Urothelium cell line (cell line): ENCODE results near the gene MCF2L2.

Experiments
- DNase-seq: peaks from one replicate; pipeline ENCODE4 v3.0.0; 2011; ENCODE audit warnings: low spot score, mixed read lengths
- FAIRE-seq: peaks from 2 replicates; lab custom pipeline; 2011; peaks lifted over from hg19 to GRCh38; lab: Jason Lieb, UNC

Gene MCF2L2

DNA sequence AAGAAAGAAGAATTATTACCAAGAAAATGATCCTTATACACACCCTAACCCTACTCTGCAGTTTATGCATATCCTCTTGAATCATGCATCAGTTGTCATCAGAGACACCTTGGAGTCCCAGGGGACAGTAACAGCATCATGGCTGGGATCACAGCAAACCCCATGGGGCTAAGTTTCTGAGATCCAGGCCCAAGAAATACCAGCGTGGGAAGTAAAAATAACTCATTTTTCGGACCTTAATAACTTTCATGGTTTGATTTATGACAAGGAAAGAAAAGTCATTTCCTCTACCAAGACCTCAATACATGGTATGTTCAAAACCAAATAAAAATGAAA lies 214.2 kb downstream of the MCF2L2 start:
- DNase-seq (no peak), FAIRE-seq (no peak)

DNA sequence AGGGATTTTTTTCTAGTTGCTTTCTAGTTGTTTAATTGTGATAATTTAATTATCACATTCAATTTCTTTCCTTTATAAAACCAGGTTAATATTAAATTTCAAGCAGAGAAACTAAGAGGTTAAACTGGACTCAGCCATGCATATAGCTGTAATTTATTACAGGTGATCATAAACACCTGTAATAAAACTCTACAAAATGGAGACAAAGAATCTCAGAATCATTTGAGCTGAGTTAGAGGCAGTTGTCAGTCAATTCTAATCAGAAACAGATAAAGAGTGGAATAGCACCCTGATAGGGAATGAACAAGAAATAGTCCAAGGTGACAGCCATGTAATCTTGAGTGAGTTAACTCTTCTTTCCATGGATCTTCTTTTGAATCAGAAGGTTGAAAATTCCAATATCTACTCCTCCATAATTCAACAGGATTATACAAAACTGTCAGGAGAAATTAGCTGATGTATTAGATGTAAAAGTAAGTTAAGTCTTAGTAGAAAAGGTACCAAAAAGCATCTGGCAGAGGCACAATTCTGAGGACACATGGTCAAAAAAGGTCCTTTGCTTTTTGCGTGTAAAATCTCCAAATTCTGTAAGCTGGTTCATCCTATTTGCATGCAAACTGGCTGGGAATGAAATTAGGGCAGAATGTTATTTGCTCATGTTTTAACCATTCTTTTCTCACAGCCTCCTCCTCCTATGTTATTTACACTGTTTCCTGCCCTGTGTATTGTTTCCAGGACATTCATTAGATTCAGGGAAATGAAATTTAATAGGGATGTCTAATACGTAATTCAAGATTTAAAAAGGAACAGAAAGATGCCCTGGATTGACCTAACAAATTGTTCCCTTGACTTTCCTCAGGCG lies 214.8 kb downstream of the MCF2L2 start:
- no peak for DNase-seq
- FAIRE-seq, result no peak

DNA sequence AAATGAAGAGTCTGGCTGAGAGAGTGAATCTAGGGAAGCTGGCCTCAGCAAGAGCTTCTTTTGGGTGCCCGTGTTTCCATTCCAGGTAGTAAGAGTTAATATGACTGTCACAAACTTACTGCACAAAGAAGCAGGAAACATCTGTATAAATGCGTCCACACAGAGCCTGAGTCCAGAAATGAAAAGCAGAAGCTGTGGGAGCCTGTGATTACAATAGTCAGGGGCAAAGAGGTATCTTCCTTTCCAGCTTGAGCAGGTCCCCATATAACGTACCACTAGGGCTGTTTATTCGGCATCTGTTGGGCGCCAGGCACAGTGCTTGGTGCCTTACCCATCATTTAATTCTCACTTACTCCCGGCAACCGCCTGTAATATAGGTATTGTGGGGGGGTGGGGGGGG lies 215.9 kb downstream of the MCF2L2 start:
- FAIRE-seq (no peak), DNase-seq (no peak)

DNA sequence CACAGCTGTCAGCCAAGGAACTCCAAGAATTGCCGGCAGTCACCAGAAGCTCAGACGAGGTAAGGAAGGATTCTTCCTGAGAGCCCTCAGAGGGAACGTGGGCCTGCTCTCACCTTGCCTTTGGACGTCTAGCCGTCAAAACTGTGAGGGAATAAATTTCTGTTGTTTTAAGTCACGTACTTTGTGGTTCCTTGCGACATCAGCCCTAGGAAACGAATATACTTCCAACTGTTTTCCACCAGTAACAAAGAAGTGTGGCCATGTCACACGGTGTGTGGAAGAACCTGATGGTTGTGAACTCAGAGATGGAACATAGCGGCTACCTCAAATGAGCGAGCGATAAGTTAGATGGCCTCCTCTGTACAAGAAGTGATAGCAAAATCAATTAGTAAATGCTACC lies 216.3 kb downstream of the MCF2L2 start:
- DNase-seq, result no peak
- no peak for FAIRE-seq

DNA sequence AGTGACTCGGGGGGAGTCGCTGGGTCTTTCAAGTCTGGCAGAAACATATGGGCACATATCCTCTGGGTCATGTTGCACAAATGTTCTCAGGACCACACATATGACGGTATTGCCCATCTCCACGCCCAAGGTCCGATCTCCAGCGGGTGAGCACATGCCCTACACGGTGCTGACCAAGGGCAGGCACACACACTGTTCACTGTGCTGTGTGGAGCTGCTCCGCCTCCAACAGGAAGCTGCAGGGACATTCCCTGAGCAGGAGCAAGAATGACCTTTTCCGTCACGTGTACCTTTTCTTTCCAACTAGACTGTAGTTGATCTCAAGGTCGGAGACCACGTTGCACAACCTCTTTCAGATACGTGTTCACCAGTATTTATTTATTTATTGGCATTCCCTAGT lies 217.1 kb downstream of the MCF2L2 start:
- DNase-seq, result no peak
- FAIRE-seq, result no peak

DNA sequence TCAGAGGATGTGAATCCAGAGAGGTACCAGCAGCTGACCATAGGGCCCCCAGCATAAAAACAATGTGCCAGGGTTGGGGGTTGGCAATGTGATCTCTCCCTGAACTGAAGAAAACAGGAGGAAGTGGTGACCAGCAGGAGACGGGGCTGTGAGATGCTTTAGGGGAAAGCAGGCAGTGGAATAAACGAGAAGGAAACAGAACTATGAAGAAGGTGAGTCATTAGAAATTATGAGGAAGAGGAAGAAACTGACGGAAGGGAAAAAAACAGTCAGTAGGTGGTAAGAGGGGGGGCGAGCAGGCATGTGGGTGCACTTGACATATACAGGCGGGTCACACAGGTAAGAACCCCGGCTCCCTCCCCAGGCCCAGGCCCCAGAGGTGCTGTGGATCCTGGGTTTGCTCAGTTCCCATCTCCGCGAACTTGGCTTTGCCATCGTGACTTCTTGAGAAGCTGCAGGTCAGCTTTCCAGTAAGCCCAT lies 217.5 kb downstream of the MCF2L2 start:
- no peak for DNase-seq
- no peak for FAIRE-seq

DNA sequence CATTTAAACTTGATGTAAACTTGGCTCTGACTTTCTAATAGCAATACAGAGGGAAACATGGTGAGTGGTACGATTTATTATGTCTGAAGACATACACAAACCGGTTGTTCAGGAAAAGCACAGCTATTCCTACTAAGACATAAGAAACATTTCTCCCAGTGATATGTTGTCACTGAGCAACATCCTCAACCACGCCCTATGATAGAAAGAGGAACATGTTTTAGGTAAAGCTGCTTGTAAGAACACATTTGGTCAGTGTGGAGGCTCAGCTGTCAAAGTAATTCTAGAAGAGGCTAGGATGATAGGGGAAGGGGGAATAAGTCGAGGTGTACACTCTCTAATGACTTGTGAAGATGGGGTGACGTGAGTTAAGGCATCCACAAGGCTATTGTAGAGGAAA lies 218.1 kb downstream of the MCF2L2 start:
- no peak for DNase-seq
- no peak for FAIRE-seq

DNA sequence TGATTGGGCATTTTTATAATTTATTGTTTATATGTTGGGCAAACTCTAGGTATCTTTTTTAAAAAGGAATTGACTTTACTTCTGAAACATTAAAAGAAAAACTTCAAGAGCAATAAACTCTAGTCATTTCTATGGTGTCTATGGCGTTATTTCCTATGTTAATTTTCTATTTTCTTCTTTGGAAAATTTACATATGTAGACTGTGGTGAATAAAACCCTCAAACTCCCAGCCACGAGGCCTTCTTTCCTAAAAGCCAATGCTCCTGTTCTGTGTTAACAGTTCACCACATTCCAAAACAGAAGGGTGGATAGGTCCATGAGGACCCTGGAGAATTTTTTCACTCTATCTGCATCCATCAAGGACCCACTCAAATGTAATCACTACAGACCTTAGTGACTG lies 219.6 kb downstream of the MCF2L2 start:
- FAIRE-seq (no peak), DNase-seq (no peak)

DNA sequence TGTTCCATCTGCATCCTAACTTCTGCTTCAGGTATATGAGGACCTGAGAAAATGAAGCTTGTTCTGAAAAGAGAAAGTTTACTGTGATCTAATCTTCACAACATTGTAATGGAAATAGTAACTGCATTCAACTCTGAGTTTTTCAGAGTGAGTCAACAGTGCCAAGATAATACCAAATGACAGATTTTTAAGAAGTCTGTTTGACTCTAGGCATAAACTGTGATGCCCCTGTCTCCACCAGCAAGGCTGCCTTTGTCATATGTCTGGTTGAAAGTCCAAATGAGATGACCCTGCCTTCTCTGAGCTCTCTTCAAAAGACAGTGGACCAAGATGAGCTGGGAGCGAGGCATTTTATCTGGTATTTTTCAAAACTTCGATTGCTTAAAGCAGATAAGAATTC lies 220.2 kb downstream of the MCF2L2 start:
- no peak for FAIRE-seq

DNA sequence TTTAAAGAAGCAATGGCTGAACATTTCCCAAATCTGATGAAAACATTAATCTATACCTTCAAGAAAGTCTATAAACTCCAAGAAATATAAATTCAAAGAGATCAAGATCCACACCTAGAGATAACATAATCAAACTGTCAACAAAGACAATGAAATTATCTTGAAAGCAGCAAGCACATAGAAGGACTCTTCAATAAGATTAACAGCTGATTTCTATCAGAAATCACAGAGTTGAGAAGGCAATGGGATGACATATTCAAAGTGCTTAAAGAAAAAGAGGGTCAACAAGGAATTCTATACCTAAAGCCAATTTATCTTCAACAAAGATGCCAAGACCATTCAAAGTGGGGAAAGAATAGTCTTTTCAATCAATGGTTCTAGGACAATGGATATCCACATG lies 224.7 kb downstream of the MCF2L2 start:
- FAIRE-seq (no peak), DNase-seq (no peak)

More for the DNA sequence above, 220.2 kb downstream of the MCF2L2 start:
- DNase-seq, result no peak

DNA sequence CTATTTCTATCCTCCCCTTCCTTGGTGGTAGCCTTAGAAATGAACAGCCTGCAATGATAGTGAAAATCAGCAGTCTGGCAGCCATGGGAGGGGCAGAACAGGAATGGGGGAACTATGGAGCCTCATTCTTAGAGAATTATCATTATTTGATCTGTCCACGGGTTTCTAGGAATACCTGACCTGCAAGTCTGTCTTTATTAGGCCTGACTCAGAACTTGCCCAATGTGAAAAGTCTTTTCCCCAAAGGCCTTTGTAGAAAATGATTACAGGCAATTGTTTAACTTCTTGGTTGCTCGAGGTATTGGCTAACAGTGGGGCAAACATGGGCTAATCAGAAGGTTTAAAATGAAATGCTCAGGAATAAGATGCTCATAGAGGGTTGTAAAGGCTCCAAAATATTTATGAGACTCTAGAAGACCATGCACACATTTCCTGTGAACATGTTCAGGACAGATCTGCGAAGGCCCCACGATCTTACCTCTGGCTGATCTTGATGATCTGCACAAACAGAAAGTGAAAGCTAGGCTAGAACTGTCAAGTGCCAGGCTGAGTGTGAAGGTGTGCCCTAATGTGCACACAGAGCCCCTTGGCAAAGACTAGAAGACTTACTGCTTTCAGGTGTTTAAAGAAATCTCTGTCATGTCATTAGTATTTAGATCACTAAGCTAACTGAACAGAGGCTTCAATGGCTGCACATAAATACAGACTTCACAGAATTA lies 226.3 kb downstream of the MCF2L2 start:
- FAIRE-seq, result no peak
- DNase-seq, result no peak

DNA sequence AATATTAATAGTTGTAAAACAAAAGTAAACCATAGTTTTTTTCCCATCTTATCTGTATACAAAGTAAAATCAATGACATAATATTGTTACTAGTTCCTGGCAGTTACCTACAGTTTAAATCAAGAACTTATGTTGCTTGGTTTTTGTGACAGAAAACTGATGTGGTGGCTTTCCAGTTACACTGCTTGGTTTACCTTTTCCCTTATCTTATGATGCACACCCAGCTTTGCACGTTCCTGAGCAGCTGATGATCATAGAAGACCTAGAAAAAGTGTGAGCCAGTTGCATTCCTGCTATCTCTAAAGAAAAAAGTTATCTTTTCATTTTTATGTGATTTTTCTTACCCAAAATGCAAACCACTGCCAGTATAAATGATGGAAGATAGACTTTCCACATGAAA lies 229.5 kb downstream of the MCF2L2 start:
- no peak for FAIRE-seq

DNA sequence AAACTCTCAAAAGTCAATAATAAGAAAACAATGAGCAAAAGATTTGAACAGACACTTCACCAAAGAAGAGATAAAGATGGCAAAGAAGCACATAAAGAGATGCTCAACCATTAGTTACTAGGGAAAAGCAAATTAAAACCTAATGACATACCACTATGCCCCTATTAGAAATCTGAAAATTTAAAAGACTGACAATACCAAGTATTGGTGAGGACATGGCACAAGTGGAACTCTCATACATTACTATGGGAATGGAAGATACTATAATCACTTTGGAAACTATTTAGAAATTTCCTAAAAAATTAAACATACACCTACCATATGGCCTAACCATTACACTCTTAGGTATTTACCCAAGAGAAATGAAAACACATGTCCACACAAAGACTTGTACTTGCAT lies 230.7 kb downstream of the MCF2L2 start:
- DNase-seq, result no peak
- FAIRE-seq, result no peak

More for the DNA sequence above, 229.5 kb downstream of the MCF2L2 start:
- DNase-seq, result no peak

DNA sequence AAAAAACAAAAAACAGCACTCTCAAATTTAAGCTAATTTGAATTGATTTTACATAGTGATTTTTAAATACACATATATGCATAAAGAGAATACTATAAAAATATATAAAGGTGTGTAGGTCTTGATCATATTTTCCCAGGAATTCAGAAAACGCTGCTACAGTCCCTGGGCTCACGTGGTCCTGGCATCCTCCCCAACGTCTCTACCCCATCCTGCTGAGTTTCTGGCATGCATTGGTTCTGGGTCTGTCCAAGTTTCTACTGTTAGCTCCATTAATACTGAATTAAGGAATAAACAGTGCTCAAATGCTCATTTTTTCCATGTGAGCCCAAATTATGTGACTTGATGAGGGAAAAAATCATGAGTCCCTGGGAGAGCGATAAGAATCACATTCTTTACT lies 233.2 kb downstream of the MCF2L2 start:
- DNase-seq, result no peak

DNA sequence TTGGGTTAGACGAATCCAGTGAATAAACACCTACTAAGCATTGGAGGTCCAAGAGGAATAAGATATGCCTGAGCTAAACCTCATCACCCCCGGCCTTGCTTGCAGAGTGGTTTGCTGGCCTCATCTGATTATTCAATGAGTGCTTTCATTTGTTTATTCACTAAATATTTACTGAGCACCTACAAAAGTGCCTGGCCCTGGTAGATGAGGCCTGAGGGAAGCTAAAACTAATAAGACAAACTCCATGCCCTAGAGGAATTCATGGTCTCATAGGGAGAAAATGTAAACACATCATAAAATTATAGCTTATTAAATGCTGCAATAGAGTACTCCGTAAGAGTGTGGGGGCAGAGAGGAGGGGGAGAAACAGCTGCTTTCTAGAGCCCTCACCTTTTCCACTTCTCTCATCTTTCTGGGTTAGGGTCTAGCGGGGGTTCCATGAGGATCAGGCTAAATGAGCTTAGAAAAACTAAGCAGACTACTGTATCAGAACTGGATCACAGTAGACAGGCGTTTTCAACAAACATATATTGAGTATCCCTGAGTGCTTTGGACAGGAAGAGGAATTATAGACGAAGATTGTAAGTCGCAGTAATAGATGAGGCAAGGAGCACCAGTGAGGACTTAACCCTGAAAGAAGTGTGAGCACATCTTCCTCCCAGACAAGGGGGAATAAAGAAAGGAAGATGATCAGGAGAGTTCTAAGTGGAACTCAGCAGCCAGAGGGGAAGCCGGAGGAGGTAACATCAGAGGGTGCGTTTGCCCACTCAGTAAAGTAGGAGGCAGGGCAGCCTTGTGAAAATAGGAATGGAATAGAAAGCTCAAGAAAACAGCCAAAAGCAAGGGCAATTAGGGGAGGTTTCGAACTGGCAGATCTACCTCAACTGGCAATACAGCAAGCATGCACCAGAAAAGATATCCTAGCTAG lies 234.4 kb downstream of the MCF2L2 start:
- FAIRE-seq, result no peak

More for the DNA sequence above, 233.2 kb downstream of the MCF2L2 start:
- no peak for FAIRE-seq

DNA sequence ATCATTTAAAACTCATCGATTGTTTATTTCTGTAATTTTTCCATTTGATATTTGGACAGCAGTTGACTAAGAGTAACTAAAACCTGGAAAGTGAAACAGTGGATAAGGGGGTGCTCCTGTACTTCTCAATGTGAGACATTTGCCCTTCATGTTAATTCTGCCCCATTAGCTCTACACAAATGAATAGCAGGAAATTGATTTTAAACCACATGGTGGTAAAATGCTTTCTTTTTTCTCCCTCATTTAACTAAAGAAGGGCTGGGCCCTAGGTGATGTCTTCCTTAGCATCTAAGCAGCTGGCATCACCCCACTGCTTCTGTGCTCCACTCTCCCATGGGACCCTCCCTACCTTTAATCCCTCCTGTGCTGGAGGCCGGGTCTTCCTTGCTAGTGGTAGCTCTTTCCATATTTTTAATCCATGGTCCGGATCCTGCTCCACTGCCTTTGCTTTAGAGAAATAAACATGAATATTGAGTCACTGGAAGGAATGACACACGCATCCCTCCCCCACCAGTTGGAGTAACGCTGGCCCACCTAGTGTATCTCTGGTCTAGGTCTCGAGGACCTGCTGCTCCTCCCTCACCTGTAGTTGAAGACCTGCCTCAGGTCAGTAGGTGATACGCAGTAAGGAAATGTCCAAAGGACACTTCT lies 235.6 kb downstream of the MCF2L2 start:
- no peak for FAIRE-seq
- no peak for DNase-seq

More for the DNA sequence above, 234.4 kb downstream of the MCF2L2 start:
- no peak for DNase-seq

DNA sequence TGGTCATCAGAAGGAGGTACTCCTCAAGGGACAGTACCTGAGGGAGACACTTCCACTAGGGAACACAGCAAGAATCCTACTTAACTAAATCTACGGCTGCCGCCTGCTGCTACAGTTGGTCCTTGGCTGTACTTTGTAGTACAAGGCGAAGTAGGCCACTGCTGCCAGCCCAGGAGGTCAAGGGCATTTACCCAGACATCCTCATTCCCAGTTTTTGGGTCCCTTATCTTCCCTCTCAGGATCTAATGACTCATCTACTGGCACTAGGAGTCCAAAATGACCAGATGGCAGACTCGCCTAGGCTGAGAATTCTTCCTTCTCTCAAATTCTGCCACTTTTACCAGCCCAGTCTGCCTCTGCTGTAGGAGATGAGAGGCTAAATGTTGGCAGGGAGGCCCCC lies 238.8 kb downstream of the MCF2L2 start:
- FAIRE-seq (no peak), DNase-seq (no peak)

DNA sequence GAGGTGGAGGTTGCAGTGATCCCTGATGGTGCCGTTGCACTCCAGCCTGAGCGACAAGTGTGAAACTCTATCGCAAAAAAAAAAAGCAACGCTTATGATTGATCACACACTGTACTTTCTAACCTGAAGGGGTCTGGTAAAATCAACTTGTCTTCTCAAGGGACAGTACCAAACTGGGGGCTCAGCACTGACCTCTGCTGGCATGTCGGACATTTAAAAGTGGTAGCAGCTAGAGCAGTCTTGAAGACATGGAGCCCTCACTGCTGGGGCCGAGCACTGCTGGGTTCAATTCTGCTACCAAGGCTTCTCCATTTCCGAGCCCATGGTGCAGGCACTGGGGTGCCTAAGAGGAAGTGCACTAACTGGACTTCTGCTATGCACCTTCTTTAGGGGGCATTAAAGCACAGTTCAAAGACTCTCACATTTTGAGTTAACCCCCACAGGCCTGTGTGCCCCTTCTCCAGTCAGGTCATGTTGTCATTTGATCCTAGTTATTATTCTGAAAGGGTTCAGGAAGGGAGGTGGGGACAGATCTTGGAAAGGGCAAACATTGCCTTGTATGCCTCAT lies 239.4 kb downstream of the MCF2L2 start:
- DNase-seq (peak; percentile 22), FAIRE-seq (no peak)

DNA sequence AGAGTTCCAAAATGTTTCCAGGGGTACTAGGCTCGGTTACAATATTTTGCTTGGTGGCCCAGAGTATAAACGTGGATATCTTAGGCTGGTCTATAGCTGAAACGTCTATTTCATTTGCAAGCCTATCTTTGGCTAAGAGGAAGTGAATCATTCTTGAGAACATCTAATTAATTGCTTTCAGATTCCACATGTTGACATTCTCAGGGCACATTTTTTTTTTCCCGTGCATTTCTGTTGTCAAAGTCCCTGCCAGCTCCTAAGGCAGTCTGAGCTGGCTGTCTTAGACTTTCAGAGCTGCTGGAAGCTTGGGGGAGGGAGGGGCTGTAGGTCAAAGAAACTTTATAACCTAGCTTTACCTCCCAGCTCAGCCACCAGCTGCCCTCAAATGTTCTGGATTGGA lies 242.7 kb downstream of the MCF2L2 start:
- DNase-seq (no peak), FAIRE-seq (no peak)
